HK-2 (cell line): ENCODE measurements around the gene ZDHHC14.
"Not testable (repeated sequence)": the region's sequence is repeated elsewhere in the genome, so short reads cannot be mapped to it uniquely, and the experiment has no call there.

Experiments
- DNase-seq: peaks from one replicate; pipeline ENCODE4 v3.0.0-alpha.2; 2018; ENCODE audit not compliant: unreplicated experiment

ZDHHC14 gene

GRCh38 chr6:157569543-157569942 is 188.6 kb downstream of the ZDHHC14 start:
- no peak for DNase-seq

- DNase-seq: no peak
These were observed 189.1 kb downstream of the ZDHHC14 start for GRCh38 chr6:157570104-157570503.

GRCh38 chr6:157570752-157571151 is 189.8 kb downstream of the ZDHHC14 start:
- DNase-seq: no peak

GRCh38 chr6:157571269-157571668 is 190.3 kb downstream of the ZDHHC14 start:
- DNase-seq: no peak

GRCh38 chr6:157571950-157572349 is 191.0 kb downstream of the ZDHHC14 start:
- no peak for DNase-seq

GRCh38 chr6:157574851-157575424 is 193.9 kb downstream of the ZDHHC14 start:
- DNase-seq: no peak

- DNase-seq: no peak
These were observed 194.6 kb downstream of the ZDHHC14 start for GRCh38 chr6:157575436-157576145.

- not testable (repeated sequence) for DNase-seq
These were observed 196.0 kb downstream of the ZDHHC14 start for GRCh38 chr6:157576991-157577390.

- DNase-seq: not testable (repeated sequence)
These were observed 197.5 kb downstream of the ZDHHC14 start for GRCh38 chr6:157578527-157578926.

- no peak for DNase-seq
These were observed 198.6 kb downstream of the ZDHHC14 start for GRCh38 chr6:157579467-157580031.

- DNase-seq: no peak
These were observed 203.0 kb downstream of the ZDHHC14 start for GRCh38 chr6:157584036-157584435.

- DNase-seq: no peak
These were observed 204.5 kb downstream of the ZDHHC14 start for GRCh38 chr6:157585274-157586087.

GRCh38 chr6:157586088-157586414 is 205.1 kb downstream of the ZDHHC14 start:
- DNase-seq: no peak

GRCh38 chr6:157586476-157587126 is 205.6 kb downstream of the ZDHHC14 start:
- no peak for DNase-seq

GRCh38 chr6:157587127-157587926 is 206.3 kb downstream of the ZDHHC14 start:
- no peak for DNase-seq

- DNase-seq: not testable (repeated sequence)
These were observed 209.7 kb downstream of the ZDHHC14 start for GRCh38 chr6:157590654-157591053.

- no peak for DNase-seq
These were observed 211.6 kb downstream of the ZDHHC14 start for GRCh38 chr6:157592541-157592940.

- no peak for DNase-seq
These were observed 212.0 kb downstream of the ZDHHC14 start for GRCh38 chr6:157592980-157593379.

GRCh38 chr6:157593596-157593995 is 212.6 kb downstream of the ZDHHC14 start:
- no peak for DNase-seq

- DNase-seq: no peak
These were observed 213.3 kb downstream of the ZDHHC14 start for GRCh38 chr6:157594292-157594691.

- no peak for DNase-seq
These were observed 214.8 kb downstream of the ZDHHC14 start for GRCh38 chr6:157595768-157596167.
